Keratinocyte (primary cell): ENCODE measurements around the gene GUCY1A1. TPM values are rescaled to one million over a fixed set of nuclear protein-coding genes. Genes with fewer than 3 reads are reported as not detected.
A peak's percentile ranks its signal among the peaks of the same experiment; 100 is the strongest.

Source experiments
- DNase-seq: peaks from one replicate; pipeline ENCODE4 v3.0.0-alpha.2; 2011; ENCODE audit warnings: low read depth, missing footprints, low spot score
- FAIRE-seq: peaks from 2 replicates; lab custom pipeline; 2011; peaks lifted over from hg19 to GRCh38; lab: Jason Lieb, UNC
- H2AFZ ChIP-seq: 2 replicates; pipeline ENCODE4 v1.6.0; 2012; ENCODE audit warnings: low read length, control low read depth, inconsistent platforms; ENCODE audit not compliant: control insufficient read depth
- H3K27ac ChIP-seq: 2 replicates; pipeline ENCODE4 v1.5.1; 2011; ENCODE audit warnings: low read length; ENCODE audit not compliant: control insufficient read depth, insufficient read depth
- H3K27me3 ChIP-seq: 3 replicates; pipeline ENCODE4 v1.6.0; 2011; ENCODE audit warnings: low read length; ENCODE audit not compliant: control insufficient read depth, insufficient read depth; ENCODE audit errors: extremely low read depth
- H3K36me3 ChIP-seq, 2 experiments: 2 replicates in 1 of 2; 3 replicates in 1 of 2; pipeline ENCODE4 v1.5.1; 2011; ENCODE audit warnings: low read length in 2 of 2, mild to moderate bottlenecking in 1 of 2; ENCODE audit not compliant: control insufficient read depth in 2 of 2, insufficient read depth in 2 of 2; ENCODE audit errors: extremely low read depth in 1 of 2
- H3K4me1 ChIP-seq: 3 replicates; pipeline ENCODE4 v1.5.1; 2011; ENCODE audit warnings: low read length; ENCODE audit not compliant: control insufficient read depth, insufficient read depth; ENCODE audit errors: extremely low read depth
- H3K4me2 ChIP-seq: 3 replicates; pipeline ENCODE4 v1.6.0; 2011; ENCODE audit warnings: low read depth, low read length; ENCODE audit not compliant: control insufficient read depth, insufficient read depth; ENCODE audit errors: extremely low read depth
- H3K4me3 ChIP-seq, 3 experiments: fragments of 200-600 bp in 1 of 3; sonication (generic) in 1 of 3; 2 replicates in 2 of 3; 3 replicates in 1 of 3; pipeline ENCODE4 v1.5.1; 2011 to 2016; ENCODE audit warnings: low read length in 3 of 3, mild to moderate bottlenecking in 3 of 3, control low read depth in 2 of 3, inconsistent platforms in 1 of 3, low read depth in 1 of 3, mixed read lengths in 1 of 3, mixed run types in 1 of 3, moderate library complexity in 1 of 3; ENCODE audit not compliant: control insufficient read depth in 2 of 3, insufficient read depth in 2 of 3; ENCODE audit errors: extremely low read depth in 1 of 3
- H3K79me2 ChIP-seq: 2 replicates; pipeline ENCODE4 v1.6.0; 2012; ENCODE audit warnings: low read length; ENCODE audit not compliant: control insufficient read depth, insufficient read depth
- H3K9ac ChIP-seq: 3 replicates; pipeline ENCODE4 v1.6.0; 2011; ENCODE audit warnings: low read length; ENCODE audit not compliant: control insufficient read depth, insufficient read depth; ENCODE audit errors: extremely low read depth
- H3K9me1 ChIP-seq: 3 replicates; pipeline ENCODE4 v1.6.0; 2011; ENCODE audit warnings: low read length; ENCODE audit not compliant: control insufficient read depth, insufficient read depth; ENCODE audit errors: extremely low read depth
- H3K9me3 ChIP-seq: 2 replicates; pipeline ENCODE4 v1.5.1; 2012; ENCODE audit warnings: low read depth, low read length; ENCODE audit not compliant: control insufficient read depth
- H4K20me1 ChIP-seq: 3 replicates; pipeline ENCODE4 v1.6.0; 2011; ENCODE audit warnings: low read length; ENCODE audit not compliant: control insufficient read depth, insufficient read depth; ENCODE audit errors: extremely low read depth
- EZH2 ChIP-seq: IDR thresholded peaks from one replicate; pipeline ENCODE4 v1.6.1; 2012; ENCODE audit warnings: inconsistent platforms, mild to moderate bottlenecking, low read length, moderate library complexity
- dilution Hi-C: fragments of 300-500 bp; cut with MboI; formaldehyde crosslinking; loops from one replicate; pipeline ENCODE4 v1.7.0; 2020; ENCODE audit warnings: low sequenced_read_pairs; ENCODE audit not compliant: extremely low pct_ligation_motif_present
- polyA plus RNA-seq, 5 experiments: library from polyadenylated mRNA; depleted of rRNA in 3 of 5; stranded (reverse) in 3 of 5; stranded (forward) in 1 of 5; unstranded in 1 of 5; fragments of >200 nt; gene quantifications; 1 replicate in 1 of 5; 2 replicates in 3 of 5; 3 replicates in 1 of 5; pipeline versions ENCODE4 v1.2.1 to v1.2.3, GENCODE V29; 2011 to 2012; ENCODE audit warnings: missing spikeins in 2 of 5, low read depth in 1 of 5, low replicate concordance in 1 of 5
- TF ChIP-seq, protein P1 (sequence below), 3 experiments: IDR thresholded peaks in 1 of 3; conservative IDR thresholded peaks in 1 of 3; optimal IDR thresholded peaks in 1 of 3; 2 replicates in 2 of 3; 3 replicates in 1 of 3; pipeline versions ENCODE3 to v1.5.1; 2011; ENCODE audit warnings: low read length in 3 of 3, mild to moderate bottlenecking in 3 of 3, moderate library complexity in 2 of 3, control low read depth in 1 of 3, inconsistent platforms in 1 of 3; ENCODE audit not compliant: insufficient read depth in 2 of 3; ENCODE audit errors: extremely low read depth in 1 of 3

The GUCY1A1 gene
- polyA plus RNA-seq, 1 donor (not counting 4 experiments of a cell fraction or from before 2014, with no cell fraction given), result 0.05 TPM

DNA sequence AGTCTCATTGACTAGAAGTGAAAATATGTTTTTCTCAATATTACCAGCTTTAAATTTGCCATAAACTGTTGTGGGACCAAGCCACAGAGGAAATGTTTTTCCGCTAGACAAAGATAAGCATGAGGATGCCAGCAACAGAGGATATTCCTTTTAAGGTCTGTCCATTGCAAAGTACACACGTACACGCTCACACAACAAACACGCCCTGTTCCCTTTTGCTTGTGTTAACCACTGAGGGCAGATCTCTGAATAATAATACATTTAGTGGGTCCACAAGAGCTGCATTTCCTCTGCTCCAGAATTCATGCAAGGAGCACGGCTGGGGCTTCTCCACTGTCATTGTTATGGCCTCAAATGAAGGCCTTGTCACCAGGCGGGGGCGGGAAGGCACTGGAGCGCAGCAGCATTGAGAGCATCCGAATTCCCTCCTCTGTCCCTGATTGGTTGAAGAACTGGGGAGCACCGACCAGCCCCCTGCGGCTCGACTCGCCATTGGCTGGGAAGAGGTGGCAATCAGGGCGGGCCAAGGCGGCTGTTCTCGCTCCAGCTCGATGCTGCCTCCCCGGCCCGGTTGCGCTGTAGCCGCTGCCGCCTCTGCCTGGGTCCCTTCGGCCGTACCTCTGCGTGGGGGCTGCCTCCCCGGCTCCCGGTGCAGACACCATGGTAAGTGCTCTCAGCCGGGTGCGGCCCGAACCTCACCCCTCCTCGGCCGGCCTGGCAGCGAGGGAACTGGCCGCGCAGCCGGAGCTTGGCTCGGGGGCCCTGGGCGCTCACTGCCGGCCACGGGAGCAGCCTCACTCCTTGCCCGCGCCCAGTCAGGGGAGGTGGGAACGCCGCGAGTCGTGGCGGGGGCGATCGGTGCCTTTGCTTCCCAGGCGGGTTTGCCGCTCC lies 92.1 kb downstream of the GUCY1A1 start, which contains the start of gene GUCY1B1:
TSS of gene GUCY1B1 (plus strand) at position 541 of the 891 bp plus-strand sequence. CDS start at position 661, 120 bp downstream.
- H3K9me3 ChIP-seq, result no peaks in the 10 kb centered on the region
- no peaks in the 10 kb centered on the region for H3K36me3 ChIP-seq
- no peaks in the 10 kb centered on the region for H4K20me1 ChIP-seq
- H3K4me1 ChIP-seq, result no peaks in the 10 kb centered on the region
- TF ChIP-seq, protein P1, sequence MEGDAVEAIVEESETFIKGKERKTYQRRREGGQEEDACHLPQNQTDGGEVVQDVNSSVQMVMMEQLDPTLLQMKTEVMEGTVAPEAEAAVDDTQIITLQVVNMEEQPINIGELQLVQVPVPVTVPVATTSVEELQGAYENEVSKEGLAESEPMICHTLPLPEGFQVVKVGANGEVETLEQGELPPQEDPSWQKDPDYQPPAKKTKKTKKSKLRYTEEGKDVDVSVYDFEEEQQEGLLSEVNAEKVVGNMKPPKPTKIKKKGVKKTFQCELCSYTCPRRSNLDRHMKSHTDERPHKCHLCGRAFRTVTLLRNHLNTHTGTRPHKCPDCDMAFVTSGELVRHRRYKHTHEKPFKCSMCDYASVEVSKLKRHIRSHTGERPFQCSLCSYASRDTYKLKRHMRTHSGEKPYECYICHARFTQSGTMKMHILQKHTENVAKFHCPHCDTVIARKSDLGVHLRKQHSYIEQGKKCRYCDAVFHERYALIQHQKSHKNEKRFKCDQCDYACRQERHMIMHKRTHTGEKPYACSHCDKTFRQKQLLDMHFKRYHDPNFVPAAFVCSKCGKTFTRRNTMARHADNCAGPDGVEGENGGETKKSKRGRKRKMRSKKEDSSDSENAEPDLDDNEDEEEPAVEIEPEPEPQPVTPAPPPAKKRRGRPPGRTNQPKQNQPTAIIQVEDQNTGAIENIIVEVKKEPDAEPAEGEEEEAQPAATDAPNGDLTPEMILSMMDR (optimal IDR thresholded peaks at IDR 0.05 in 1 of 3, IDR thresholded peaks at IDR 0.05 in 1 of 3, conservative IDR thresholded peaks at IDR 0.05 in 1 of 3; ENCODE audit: extremely low read depth in 1 of 3, insufficient read depth in 2 of 3, low read length in 3 of 3), result peak in 1 of 3 experiments; percentile 43
- TF ChIP-seq EZH2, result no peak
- FAIRE-seq (no peak), DNase-seq (no peak)
- peak within 1 kb of the TSS in 2 of 3 experiments; percentile 27 to 49 for H3K4me3 ChIP-seq
- no peaks in the 10 kb centered on the region for H3K9me1 ChIP-seq
- no peak within 1 kb of the TSS for H3K9ac ChIP-seq
- H3K79me2 ChIP-seq, result no peaks in the 10 kb centered on the region
- H3K4me2 ChIP-seq, result peak within 1 kb of the TSS; percentile 58
- dilution Hi-C loops, result no loop called here
- peaks cover 18% of the 10 kb centered on the region for H3K27me3 ChIP-seq
- H3K27ac ChIP-seq, result no peak within 1 kb of the TSS
- peak within 1 kb of the TSS; percentile 19 for H2AFZ ChIP-seq

DNA sequence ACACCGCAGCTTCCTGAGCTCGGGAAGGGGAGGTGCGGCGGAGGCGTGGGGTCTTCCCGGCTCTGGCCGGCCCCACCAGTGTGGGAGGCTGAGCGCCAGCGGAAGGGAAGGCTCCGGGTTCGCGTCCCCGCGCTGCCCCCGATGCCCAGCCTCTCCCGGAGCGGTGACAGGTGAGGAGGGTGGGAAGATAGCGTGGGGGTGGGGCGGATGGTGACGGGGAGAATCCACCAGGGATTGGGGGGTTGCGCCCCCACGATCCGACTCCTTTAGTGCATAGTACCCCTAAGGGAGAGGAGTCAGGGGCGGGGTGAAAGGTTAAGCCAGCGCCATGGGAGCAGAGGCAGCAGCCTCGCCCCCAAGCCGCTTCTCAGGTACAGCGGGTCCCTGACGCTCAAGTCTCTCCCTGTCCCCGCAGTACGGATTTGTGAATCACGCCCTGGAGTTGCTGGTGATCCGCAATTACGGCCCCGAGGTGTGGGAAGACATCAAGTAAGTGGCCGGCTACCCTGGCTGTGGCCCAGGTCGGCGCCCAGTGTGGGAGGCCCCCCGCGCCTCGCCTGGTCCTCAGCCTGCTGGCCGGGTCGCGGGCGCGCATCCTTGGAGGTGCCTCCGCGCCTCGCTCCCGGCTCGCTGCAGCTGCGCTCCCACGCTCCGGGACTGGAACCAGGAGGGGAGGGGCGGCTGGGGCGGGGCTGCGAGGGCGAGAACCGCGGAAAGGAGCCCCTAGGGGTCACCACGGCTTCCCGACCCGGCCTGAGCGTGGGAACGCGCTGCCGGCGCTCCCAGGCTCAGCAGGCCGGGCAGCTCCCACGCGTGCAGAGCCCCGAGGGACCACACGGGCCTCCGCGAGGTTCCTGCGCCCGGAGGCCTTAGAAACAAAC lies 93.0 kb downstream of the GUCY1A1 start:
- dilution Hi-C loops, result no loop called here
- no peak overlapping the region for H2AFZ ChIP-seq
- TF ChIP-seq, protein P1 (optimal IDR thresholded peaks at IDR 0.05 in 1 of 3, IDR thresholded peaks at IDR 0.05 in 1 of 3, conservative IDR thresholded peaks at IDR 0.05 in 1 of 3; ENCODE audit: extremely low read depth in 1 of 3, insufficient read depth in 2 of 3, low read length in 3 of 3), result no peak
- peak; percentile 72 for TF ChIP-seq EZH2

More for the DNA sequence above, 93.0 kb downstream of the GUCY1A1 start:
- Histone ChIP-seq H3K36me3 (no peaks in the 10 kb centered on the region), H3K9ac (no peak overlapping the region), H3K27me3 (peaks cover 18% of the 10 kb centered on the region), H3K4me3 (peak overlapping the region in 2 of 3 experiments; percentile 27 to 49), H3K79me2 (no peaks in the 10 kb centered on the region), H3K4me2 (peak overlapping the region; percentile 58), H3K9me1 (no peaks in the 10 kb centered on the region), H3K4me1 (no peaks in the 10 kb centered on the region), H3K27ac (no peak overlapping the region), H4K20me1 (no peaks in the 10 kb centered on the region), H3K9me3 (no peaks in the 10 kb centered on the region)
- FAIRE-seq (no peak), DNase-seq (no peak)
